Stomach (tissue), 9 donors: ENCODE results near the gene TTC4. TPM values are rescaled to one million over a fixed set of nuclear protein-coding genes. Genes with fewer than 3 reads are reported as not detected.

ENCODE experiments used
- DNase-seq, 2 donors: peaks; one replicate each; pipeline versions ENCODE4 v3.0.0 to v3.0.0-alpha.2; 2013 to 2019
- H3K27ac ChIP-seq, 5 donors: fragments of 200-600 bp in 4 of 5; sonication (generic) in 4 of 5; one replicate each; pipeline ENCODE4 v1.5.1; 2013 to 2019; ENCODE audit warnings: mild to moderate bottlenecking in 1 of 5, moderate library complexity in 1 of 5
- H3K27me3 ChIP-seq, 3 donors: fragments of 200-600 bp; sonication (generic); one replicate each; pipeline ENCODE4 v1.5.1; 2017 to 2019; ENCODE audit warnings: mixed run types in 1 of 3
- H3K36me3 ChIP-seq, 4 donors: fragments of 200-600 bp; sonication (generic); 1 replicate in 3 of 4; 2 replicates in 1 of 4; pipeline ENCODE4 v1.5.1; 2016 to 2019
- H3K4me1 ChIP-seq, 4 donors: fragments of 200-600 bp; sonication (generic); one replicate each; pipeline ENCODE4 v1.5.1; 2016 to 2019
- H3K4me3 ChIP-seq, 4 donors: fragments of 200-600 bp; sonication (generic) in 3 of 4; one replicate each; pipeline ENCODE4 v1.5.1; 2016 to 2019; ENCODE audit warnings: mild to moderate bottlenecking in 1 of 4
- H3K9me3 ChIP-seq, 4 donors: fragments of 200-600 bp; sonication (generic); one replicate each; pipeline ENCODE4 v1.5.1; 2016 to 2019
- CTCF ChIP-seq, 7 experiments: fragments of 450-650 bp in 4 of 7; fragments of 200-600 bp in 3 of 7; sonication (generic) in 3 of 7; IDR thresholded peaks; one replicate each; pipeline ENCODE4 v1.5.1; 2016 to 2019; ENCODE audit warnings: antibody characterized with exemption in 7 of 7, control low read depth in 2 of 7, mild to moderate bottlenecking in 1 of 7
- EP300 ChIP-seq: sonication (generic); formaldehyde crosslinking; IDR thresholded peaks from one replicate; pipeline ENCODE4 v1.6.1; 2017; ENCODE audit warnings: antibody characterized with exemption
- POLR2A ChIP-seq, 4 donors: fragments of 450-650 bp; IDR thresholded peaks; one replicate each; pipeline ENCODE4 v1.6.1; 2016; ENCODE audit warnings: antibody characterized with exemption in 4 of 4, control low read depth in 2 of 4, mild to moderate bottlenecking in 1 of 4, moderate library complexity in 1 of 4
- POLR2AphosphoS5 ChIP-seq, 3 donors: sonication (generic); formaldehyde crosslinking; IDR thresholded peaks; one replicate each; pipeline ENCODE4 v1.6.1; 2016; ENCODE audit warnings: antibody characterized with exemption in 3 of 3
- WGBS, 5 donors: extraction: QIAGEN DNeasy Blood & Tissue Kit in 3 of 5; methylation state at CpG; one replicate each; pipeline versions ENCODE4 v1.1.5 to v1.1.7; 2013 to 2018; 5-methylcytosine and 5-hydroxymethylcytosine counted together
- intact Hi-C: fragments of 100-400 bp; cut with DNase I; formaldehyde crosslinking; loops from one replicate; pipeline ENCODE4 v1.15.1; 2023; ENCODE audit warnings: low total_unique reads
- polyA plus RNA-seq, 3 donors: library from polyadenylated mRNA; stranded (reverse); fragments of 200-250 nt; gene quantifications; one replicate each; pipeline ENCODE4 v1.2.3, GENCODE V29; 2013
- total RNA-seq, 5 donors: library from RNA; depleted of rRNA; stranded (reverse); fragments of >200 nt; gene quantifications; one replicate each; pipeline versions ENCODE4 v1.1.0 to v1.2.3, GENCODE V29; 2014 to 2016
- donor health status: healthy with polysubstance abuse.
- donor health status: Bipolar disorder and iron deficiency.
- donor health status: healthy.

TTC4 gene
- total and polyA plus RNA-seq, 8 donors = 1.4 to 66.1 (median 13.4) TPM

- 94 to 100% (median 95%) methylated on average over 5 to 6 of the region's 6 CpGs for WGBS, 5 donors
- Histone ChIP-seq H3K36me3 (peaks cover 36 to 99% (median 96%) of the 10 kb centered on the region in 4 donors), H3K4me1 (peaks cover 0 to 5% (median 0%) of the 10 kb centered on the region in 4 donors), H3K27me3 (no peaks in the 10 kb centered on the region), H3K9me3 (no peaks in the 10 kb centered on the region), H3K4me3 (no peak overlapping the region), H3K27ac (no peak overlapping the region)
- intact Hi-C loops = no loop called here
- TF ChIP-seq CTCF (IDR thresholded peaks at IDR 0.05) = no peak
- TF ChIP-seq POLR2A (IDR thresholded peaks at IDR 0.05) = no peak
- no peak for TF ChIP-seq EP300
- no peak for TF ChIP-seq POLR2AphosphoS5 (IDR thresholded peaks at IDR 0.05)
- DNase-seq = no peak
These were observed 22.6 kb downstream of the TTC4 start for GRCh38 chr1:54738244-54738643.

- H3K4me1 ChIP-seq = peaks cover 0 to 5% (median 0%) of the 10 kb centered on the region in 4 donors
These were observed 25.9 kb downstream of the TTC4 start for GRCh38 chr1:54741531-54741930.

GRCh38 chr1:54742282-54742681 is 26.6 kb downstream of the TTC4 start:
- TF ChIP-seq EP300 = no peak
- no peak for TF ChIP-seq POLR2AphosphoS5 (IDR thresholded peaks at IDR 0.05)
- TF ChIP-seq CTCF (IDR thresholded peaks at IDR 0.05) = no peak
- no peak for TF ChIP-seq POLR2A (IDR thresholded peaks at IDR 0.05)

More at GRCh38 chr1:54741531-54741930, 25.9 kb downstream of the TTC4 start:
- WGBS, 5 donors = 82 to 93% (median 87%) methylated on average over 4 of the region's 4 CpGs
- H3K36me3 ChIP-seq = peaks cover 36 to 84% (median 82%) of the 10 kb centered on the region in 4 donors
- intact Hi-C loops = no loop called here
- no peak for DNase-seq
- no peak for TF ChIP-seq EP300
- no peak for TF ChIP-seq CTCF (IDR thresholded peaks at IDR 0.05)
- no peak for TF ChIP-seq POLR2AphosphoS5 (IDR thresholded peaks at IDR 0.05)
- TF ChIP-seq POLR2A (IDR thresholded peaks at IDR 0.05) = no peak
- H3K27me3 ChIP-seq = no peaks in the 10 kb centered on the region
- no peaks in the 10 kb centered on the region for H3K9me3 ChIP-seq
- H3K4me3 ChIP-seq = no peak overlapping the region
- H3K27ac ChIP-seq = no peak overlapping the region

GRCh38 chr1:54743416-54744226 is 28.0 kb downstream of the TTC4 start:
- intact Hi-C loops = no loop called here
- Histone ChIP-seq H3K36me3 (peaks cover 30 to 63% (median 61%) of the 10 kb centered on the region in 4 donors), H3K9me3 (no peaks in the 10 kb centered on the region), H3K27ac (no peak overlapping the region), H3K4me1 (peaks cover 0 to 5% (median 0%) of the 10 kb centered on the region in 4 donors), H3K27me3 (no peaks in the 10 kb centered on the region), H3K4me3 (no peak overlapping the region)
- TF ChIP-seq POLR2A (IDR thresholded peaks at IDR 0.05) (no peak), EP300 (no peak), POLR2AphosphoS5 (IDR thresholded peaks at IDR 0.05) (no peak), CTCF (IDR thresholded peaks at IDR 0.05) (no peak)
- WGBS, 5 donors = 78 to 90% (median 83%) methylated on average over 8 to 12 of the region's 12 CpGs
- no peak for DNase-seq

More at GRCh38 chr1:54742282-54742681, 26.6 kb downstream of the TTC4 start:
- peak in 1 of 2 donors; percentile 56 for DNase-seq
- H3K27me3 ChIP-seq = no peaks in the 10 kb centered on the region
- no peak overlapping the region for H3K27ac ChIP-seq
- peaks cover 0 to 5% (median 0%) of the 10 kb centered on the region in 4 donors for H3K4me1 ChIP-seq
- H3K4me3 ChIP-seq = no peak overlapping the region
- WGBS, 5 donors = 56 to 74% (median 69%) methylated on average over 4 of the region's 4 CpGs
- no peaks in the 10 kb centered on the region for H3K9me3 ChIP-seq
- intact Hi-C loops = no loop called here
- H3K36me3 ChIP-seq = peaks cover 36 to 76% (median 74%) of the 10 kb centered on the region in 4 donors
